Inflammatory macrophage treated with lipopolysaccharide for 1 hour (primary cell): Measurements from ENCODE around the gene IL25.
"Not testable (repeated sequence)": the region's sequence is repeated elsewhere in the genome, so short reads cannot be mapped to it uniquely, and the experiment has no call there.

Experiments
- DNase-seq, 2 donors: peaks; one replicate each; pipeline ENCODE4 v3.0.0-alpha.2; 2020 to 2022

IL25 gene

DNA sequence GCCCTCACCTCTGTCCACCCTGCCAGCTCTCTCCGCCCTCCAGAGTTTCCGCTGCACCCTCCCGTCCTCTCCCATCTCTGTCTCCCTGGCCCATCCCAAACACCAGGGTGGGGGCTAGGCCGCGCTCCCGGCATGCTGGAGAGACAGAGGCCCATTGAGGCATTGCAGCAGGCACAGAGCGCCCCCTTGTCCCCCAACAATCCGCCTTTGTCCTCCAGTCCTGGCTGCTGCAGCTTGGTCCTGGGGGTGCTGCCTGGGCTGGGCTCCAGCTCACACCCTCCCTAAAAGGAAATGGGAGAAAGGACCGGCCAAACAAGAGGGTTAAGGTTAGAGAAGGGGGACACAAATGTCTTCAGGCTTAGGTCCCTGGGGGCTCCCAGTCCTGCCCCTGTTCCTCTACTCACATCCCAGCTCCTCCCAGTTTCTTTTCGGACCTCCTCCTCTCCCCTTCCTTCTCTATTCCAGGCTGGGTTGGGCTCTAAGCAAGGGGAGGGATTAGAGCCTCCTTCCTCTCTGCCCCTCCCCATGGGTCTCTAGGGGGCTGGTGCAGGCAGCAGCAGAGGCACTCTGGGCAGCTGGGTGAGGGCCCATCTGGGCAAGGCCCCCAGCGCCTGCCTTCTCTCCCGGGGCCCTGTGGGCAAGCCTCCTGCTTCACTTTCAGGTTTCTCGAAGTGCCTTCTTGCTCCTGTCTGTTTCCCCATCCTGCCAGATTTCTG lies 4.0 kb downstream of the IL25 start, which contains the start of gene CMTM5:
Gene CMTM5 (plus strand): TSS at position 565 of the 716 bp plus-strand sequence. CDS start 206 bp downstream, outside the sequence.
- DNase-seq, result no peak

DNA sequence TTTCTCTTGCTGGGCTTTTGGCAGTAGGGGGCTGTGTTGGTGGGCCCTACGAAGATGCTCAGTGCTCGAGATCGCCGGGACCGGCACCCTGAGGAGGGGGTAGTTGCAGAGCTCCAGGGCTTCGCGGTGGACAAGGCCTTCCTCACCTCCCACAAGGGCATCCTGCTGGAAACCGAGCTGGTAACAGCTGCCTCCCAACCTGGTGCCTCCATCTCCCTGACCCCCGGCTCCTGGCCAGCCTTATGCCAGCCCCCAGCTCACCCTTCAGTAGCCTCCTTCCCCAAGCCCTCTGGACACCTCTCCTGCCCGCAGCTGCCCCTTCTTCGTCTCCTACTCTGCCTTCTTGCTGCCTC lies 4.6 kb downstream of the IL25 start:
- DNase-seq, result no peak

GRCh38 chr14:23377573-23378563 lies 5.3 kb downstream of the IL25 start:
- DNase-seq, result no peak

DNA sequence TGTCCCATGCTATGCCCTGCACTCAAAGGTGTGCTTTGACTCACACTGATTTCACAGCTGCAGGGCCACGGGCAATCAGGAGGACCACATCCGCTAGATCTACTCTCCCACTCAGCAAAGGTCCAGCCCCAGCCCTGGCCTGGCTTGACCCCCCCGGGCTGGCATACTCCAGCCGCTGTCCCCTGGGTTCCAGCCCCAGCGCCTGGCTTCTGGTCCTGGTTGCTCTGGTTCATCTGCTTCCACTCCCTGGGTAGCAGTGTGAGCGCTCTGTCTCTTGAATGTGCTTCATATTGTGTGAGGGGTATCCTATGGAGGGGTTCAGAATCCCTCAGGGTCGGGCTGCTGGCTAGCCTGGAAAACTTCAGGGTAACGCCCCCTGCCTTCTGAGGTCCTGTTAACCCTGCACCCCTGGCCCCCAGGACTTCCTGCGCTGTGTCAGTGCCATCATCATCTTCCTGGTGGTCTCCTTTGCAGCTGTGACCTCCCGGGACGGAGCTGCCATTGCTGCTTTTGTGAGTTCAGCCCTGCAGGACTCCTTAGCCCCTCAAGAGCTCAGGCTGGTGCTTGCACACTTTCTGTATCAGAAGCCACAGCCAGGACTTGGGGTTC lies 6.1 kb downstream of the IL25 start:
- no peak for DNase-seq

DNA sequence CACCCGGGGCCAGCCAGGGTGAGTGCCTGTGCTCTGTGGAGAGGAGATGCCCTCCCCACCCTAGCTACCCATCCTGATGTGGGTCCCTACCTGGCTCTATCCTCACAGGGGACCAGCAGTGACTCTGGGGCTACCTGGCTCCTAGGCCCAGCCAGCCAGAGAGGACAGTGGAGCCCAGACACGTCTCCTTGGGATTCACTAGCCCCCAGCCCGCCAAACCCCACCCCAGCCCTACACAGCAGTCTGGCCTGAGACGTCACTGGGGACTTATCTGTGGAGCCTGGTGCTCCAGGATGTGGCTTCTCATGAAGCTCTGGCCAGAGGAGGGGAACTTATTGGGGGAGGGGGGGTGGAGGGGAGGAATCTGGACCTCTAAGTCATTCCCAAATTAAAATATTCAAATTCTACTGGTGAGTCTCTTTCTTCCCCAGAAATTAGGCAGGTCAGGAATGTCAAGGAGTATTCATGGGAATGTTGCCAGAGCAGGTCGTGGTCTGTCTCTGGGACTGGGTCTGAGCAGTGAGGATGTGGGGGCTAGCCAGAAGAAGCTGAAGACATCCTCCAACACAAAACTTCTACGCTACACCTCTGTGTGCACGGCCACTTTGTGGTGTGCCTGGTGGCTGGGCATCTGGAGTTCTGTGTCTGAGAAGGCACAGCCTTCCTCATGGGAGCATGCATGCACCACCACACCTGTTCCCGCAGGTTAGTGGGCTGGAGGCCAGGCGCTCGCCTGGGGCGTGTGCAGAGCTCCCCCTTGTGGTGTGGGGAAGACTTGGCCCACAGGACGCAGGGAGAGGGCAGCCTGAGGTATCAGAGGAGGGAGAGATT lies 7.0 kb downstream of the IL25 start:
- peak; percentile 7 to 45 for DNase-seq

GRCh38 chr14:23380197-23380914 lies 7.7 kb downstream of the IL25 start:
- no peak for DNase-seq

- no peak for DNase-seq
Observed at GRCh38 chr14:23380976-23381375, 8.4 kb downstream of the IL25 start.

DNA sequence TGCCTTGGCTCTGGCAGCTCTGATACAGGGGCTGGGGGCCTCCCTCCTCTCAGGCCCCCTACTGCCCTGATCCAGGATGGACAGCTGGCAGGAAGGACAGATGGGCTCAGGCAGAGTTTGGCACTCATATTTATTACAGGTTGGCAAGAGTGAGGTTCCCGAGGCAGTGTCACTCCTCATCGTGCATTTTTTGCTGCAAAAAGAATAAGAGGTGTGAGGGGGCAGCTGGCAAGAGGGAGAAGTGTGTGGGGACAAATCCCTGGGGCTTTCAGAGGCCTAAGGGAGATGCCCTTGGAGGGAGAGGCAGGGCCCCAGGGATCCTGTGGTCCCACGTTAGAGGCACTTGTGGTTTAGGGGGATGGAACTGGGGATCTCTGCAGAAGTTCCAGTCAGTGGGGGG lies 9.3 kb downstream of the IL25 start:
- no peak for DNase-seq

DNA sequence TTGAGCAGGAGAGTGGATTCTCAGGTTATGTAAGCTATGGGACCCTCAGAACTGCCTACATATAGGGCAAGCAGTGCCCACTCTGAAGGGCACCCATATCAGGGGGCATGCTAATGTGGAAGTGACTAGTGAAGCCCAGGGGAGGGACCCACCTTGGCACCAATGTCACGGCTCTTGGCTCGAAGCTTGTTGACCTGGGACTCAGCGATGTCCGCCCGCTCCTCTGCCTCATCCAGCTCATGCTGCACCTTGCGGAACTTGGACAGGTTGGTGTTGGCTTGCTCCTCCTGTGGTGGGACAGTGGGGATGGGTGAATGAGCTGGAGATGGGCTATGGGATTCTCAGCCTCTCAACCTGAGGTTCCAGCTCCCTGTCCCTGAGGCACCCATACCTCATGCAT lies 9.7 kb downstream of the IL25 start:
- no peak for DNase-seq

GRCh38 chr14:23382731-23383440 lies 10.3 kb downstream of the IL25 start:
- no peak for DNase-seq

GRCh38 chr14:23384364-23385080 lies 11.9 kb downstream of the IL25 start:
- DNase-seq, result no peak

GRCh38 chr14:23385244-23385641 lies 12.6 kb downstream of the IL25 start:
- DNase-seq, result no peak

DNA sequence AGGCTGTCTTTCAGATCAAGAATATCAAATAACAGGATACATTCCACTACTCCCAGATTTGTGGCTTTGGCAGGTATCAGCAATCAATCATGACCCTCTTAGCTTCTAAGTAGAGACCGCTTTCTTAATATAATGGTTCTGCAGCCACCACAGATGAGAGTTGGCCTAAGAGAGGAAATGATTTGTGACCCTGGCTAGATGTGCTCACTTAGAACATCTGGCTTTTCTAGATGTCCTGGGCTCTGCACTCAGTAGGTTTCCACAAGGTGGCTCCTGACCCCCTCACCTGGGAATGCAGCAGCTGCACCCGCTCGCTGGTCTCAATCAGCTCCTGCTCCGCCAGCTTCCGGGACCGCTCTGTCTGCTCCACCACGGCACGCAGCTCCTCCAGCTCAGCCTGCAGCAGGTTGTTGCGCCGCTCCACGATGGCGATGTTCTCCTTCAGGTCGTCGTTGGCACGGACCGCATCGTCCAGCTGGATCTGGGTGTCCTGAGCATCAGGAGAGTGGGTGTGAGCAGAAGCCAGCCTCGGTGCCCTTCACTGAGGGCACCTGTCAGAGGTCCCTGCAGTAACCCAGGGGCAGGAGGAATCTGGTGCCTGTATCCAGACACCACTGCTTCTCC lies 13.1 kb downstream of the IL25 start:
- DNase-seq, result no peak

GRCh38 chr14:23386266-23386657 lies 13.7 kb downstream of the IL25 start:
- DNase-seq, result not testable (repeated sequence)

DNA sequence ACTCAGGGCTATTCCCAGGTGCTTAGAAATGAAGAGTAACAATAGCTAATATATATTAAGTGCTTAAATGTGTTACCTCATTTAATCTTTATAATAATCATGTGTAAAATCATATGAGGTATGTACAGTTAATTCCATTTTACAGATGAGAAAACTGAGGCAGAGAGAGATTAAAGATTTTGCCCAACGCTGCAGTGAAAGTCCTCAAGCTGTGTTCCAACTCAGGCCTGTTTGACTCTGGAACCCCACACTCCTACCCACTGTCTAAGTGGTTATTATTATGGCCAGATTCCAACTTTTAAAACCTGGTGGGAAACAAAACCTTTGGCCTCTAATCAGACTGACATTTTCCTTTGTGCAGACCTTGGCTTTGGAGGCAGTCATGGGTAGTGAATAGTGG lies 14.4 kb downstream of the IL25 start:
- DNase-seq, result no peak

DNA sequence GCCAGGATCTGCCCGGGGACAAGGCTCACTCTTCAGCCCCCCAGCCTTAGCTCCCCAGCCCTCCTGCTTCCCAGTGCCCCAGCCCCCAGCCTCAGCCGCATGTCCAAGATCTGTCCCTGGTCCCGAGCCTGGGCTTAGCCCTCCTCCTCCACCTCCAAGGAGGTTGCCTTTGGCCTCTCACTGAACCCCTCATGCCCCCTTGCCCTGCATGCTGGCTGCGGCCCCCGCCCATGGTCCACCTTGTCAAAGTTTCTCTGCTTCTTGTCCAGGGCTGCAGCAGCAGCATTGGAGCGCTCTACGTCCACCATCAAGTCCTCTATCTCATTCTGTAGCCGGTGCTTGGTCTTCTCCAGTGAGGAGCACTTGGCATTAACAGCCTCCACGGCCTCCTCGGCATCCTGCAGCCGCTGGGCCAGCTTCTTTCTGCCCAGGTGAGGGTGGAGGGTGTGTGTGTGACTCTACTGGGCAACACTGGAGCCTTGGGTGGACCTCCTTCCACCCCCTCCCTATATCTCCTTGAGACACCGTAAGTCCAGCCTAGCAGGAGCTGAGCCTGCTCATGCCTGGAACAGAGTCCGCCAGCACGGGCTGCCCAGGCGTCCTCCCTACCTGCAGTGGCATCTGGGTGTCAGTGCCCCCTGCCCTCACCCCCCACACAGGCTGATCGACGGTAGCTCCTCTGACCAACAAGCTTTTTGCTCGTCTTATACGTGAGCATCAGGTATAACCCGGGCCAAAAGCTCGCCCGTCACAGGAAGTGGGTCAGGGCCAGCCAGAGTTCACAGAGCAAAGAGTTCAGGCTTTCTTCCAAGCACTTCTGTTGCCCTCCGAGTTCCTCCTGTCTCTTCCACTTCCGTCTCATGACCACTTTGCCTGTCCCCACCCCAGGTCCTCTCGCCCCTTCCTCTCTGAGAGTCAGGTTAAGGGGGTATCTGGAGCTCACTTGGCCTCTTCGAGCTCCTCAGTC lies 15.6 kb downstream of the IL25 start:
- no peak for DNase-seq

DNA sequence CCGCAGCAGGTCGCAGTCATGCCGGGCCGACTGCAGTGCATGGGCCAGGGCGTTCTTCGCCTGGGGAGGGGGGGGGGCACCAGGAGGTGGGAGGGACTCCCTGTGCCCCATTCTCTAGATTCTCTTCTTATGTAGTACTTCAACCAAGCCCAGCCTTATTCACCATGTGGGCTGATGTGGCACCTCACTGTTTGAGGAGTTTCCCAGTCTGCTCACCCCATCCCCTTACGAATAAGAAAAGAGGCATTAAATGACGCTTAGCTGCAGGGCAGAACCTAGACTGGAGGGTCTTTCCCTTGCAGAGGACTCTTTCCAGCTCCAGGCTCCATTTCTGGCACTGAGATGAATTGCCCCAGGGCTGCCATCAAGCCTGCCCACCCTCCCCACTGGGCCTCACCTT lies 16.4 kb downstream of the IL25 start:
- no peak for DNase-seq

GRCh38 chr14:23389396-23389795 lies 16.8 kb downstream of the IL25 start:
- DNase-seq, result no peak

- DNase-seq, result not testable (repeated sequence)
Observed at GRCh38 chr14:23389871-23390270, 17.3 kb downstream of the IL25 start.
